ENCODE results near the gene SACS. TPM values are rescaled to one million over a fixed set of nuclear protein-coding genes. Genes with fewer than 3 reads are reported as not detected.
A peak's percentile ranks its signal among the peaks of the same experiment; 100 is the strongest.

Gene SACS
- polyA plus RNA-seq = 4.2 TPM

GRCh38 chr13:23433171-23434153 lies at the start of gene SACS:
Gene SACS, minus strand, starts transcription at chr13:23433702. Its CDS starts 22,463 bp downstream, at chr13:23411239.
- peak within 1 kb of the TSS in 1 of 4 donors; percentile 39 for H3K4me3 Mint-ChIP-seq
- H3K36me3 Mint-ChIP-seq = no peaks in the 10 kb centered on the region
- peaks cover 41% of the 10 kb centered on the region for H3K27me3 Mint-ChIP-seq
- H3K27ac Mint-ChIP-seq = no peak within 1 kb of the TSS
- no peaks in the 10 kb centered on the region for H3K9me3 Mint-ChIP-seq
- H3K4me1 Mint-ChIP-seq = peaks cover 0 to 2% (median 0%) of the 10 kb centered on the region in 3 donors

- H3K4me1 Mint-ChIP-seq = no peaks in the 10 kb centered on the region
- H3K27me3 Mint-ChIP-seq = peaks cover 5% of the 10 kb centered on the region
- no peak overlapping the region for H3K4me3 Mint-ChIP-seq
- H3K27ac Mint-ChIP-seq = no peak overlapping the region
- peaks cover 7 to 29% (median 17%) of the 10 kb centered on the region in 3 donors for H3K9me3 Mint-ChIP-seq
- H3K36me3 Mint-ChIP-seq = peaks cover 1% of the 10 kb centered on the region
Observed at GRCh38 chr13:23480324-23480723, 46.8 kb upstream of the SACS start.

- Mint-ChIP-seq H3K9me3 (peaks cover 7 to 28% (median 17%) of the 10 kb centered on the region in 3 donors), H3K27me3 (peaks cover 6% of the 10 kb centered on the region), H3K4me3 (peak overlapping the region in 1 of 4 donors; percentile 12), H3K4me1 (no peaks in the 10 kb centered on the region), H3K27ac (peak overlapping the region in 1 of 3 donors; percentile 23), H3K36me3 (peaks cover 1% of the 10 kb centered on the region)
Observed at GRCh38 chr13:23477101-23477500, 43.6 kb upstream of the SACS start.

- peaks cover 6% of the 10 kb centered on the region for H3K27me3 Mint-ChIP-seq
- no peaks in the 10 kb centered on the region for H3K4me1 Mint-ChIP-seq
- no peaks in the 10 kb centered on the region for H3K36me3 Mint-ChIP-seq
- H3K27ac Mint-ChIP-seq = no peak overlapping the region
- H3K4me3 Mint-ChIP-seq = no peak overlapping the region
- no peaks in the 10 kb centered on the region for H3K9me3 Mint-ChIP-seq
Observed at GRCh38 chr13:23473221-23473620, 39.7 kb upstream of the SACS start.

- Mint-ChIP-seq H3K4me3 (no peak overlapping the region), H3K27me3 (peaks cover 4% of the 10 kb centered on the region), H3K27ac (no peak overlapping the region), H3K36me3 (no peaks in the 10 kb centered on the region), H3K4me1 (no peaks in the 10 kb centered on the region), H3K9me3 (no peaks in the 10 kb centered on the region)
Observed at GRCh38 chr13:23472189-23472588, 38.7 kb upstream of the SACS start.

GRCh38 chr13:23470790-23471614 lies 37.5 kb upstream of the SACS start:
- no peak overlapping the region for H3K27ac Mint-ChIP-seq
- H3K27me3 Mint-ChIP-seq = peaks cover 6% of the 10 kb centered on the region
- no peaks in the 10 kb centered on the region for H3K9me3 Mint-ChIP-seq
- peaks cover 0 to 1% (median under 1%) of the 10 kb centered on the region in 3 donors for H3K4me1 Mint-ChIP-seq
- H3K36me3 Mint-ChIP-seq = no peaks in the 10 kb centered on the region
- no peak overlapping the region for H3K4me3 Mint-ChIP-seq

- Mint-ChIP-seq H3K27ac (no peak overlapping the region), H3K36me3 (no peaks in the 10 kb centered on the region), H3K4me3 (no peak overlapping the region), H3K9me3 (no peaks in the 10 kb centered on the region), H3K4me1 (peaks cover 0 to 2% (median 1%) of the 10 kb centered on the region in 3 donors), H3K27me3 (peaks cover 5% of the 10 kb centered on the region)
Observed at GRCh38 chr13:23469951-23470421, 36.5 kb upstream of the SACS start.

- H3K27ac Mint-ChIP-seq = no peak overlapping the region
- no peaks in the 10 kb centered on the region for H3K36me3 Mint-ChIP-seq
- H3K27me3 Mint-ChIP-seq = peaks cover 1% of the 10 kb centered on the region
- H3K9me3 Mint-ChIP-seq = no peaks in the 10 kb centered on the region
- peaks cover 0 to 2% (median 1%) of the 10 kb centered on the region in 3 donors for H3K4me1 Mint-ChIP-seq
- H3K4me3 Mint-ChIP-seq = no peak overlapping the region
Observed at GRCh38 chr13:23468811-23469210, 35.3 kb upstream of the SACS start.

GRCh38 chr13:23467932-23468278 lies 34.4 kb upstream of the SACS start:
- Mint-ChIP-seq H3K4me1 (peaks cover 0 to 3% (median 2%) of the 10 kb centered on the region in 3 donors), H3K9me3 (no peaks in the 10 kb centered on the region), H3K27me3 (peaks cover 1% of the 10 kb centered on the region), H3K4me3 (peak overlapping the region in 1 of 4 donors; percentile 10), H3K36me3 (peaks cover 2% of the 10 kb centered on the region), H3K27ac (no peak overlapping the region)

- Mint-ChIP-seq H3K4me3 (no peak overlapping the region), H3K4me1 (peaks cover 0 to 3% (median 2%) of the 10 kb centered on the region in 3 donors), H3K9me3 (no peaks in the 10 kb centered on the region), H3K36me3 (peaks cover 2% of the 10 kb centered on the region), H3K27ac (no peak overlapping the region), H3K27me3 (peaks cover 1% of the 10 kb centered on the region)
Observed at GRCh38 chr13:23467048-23467931, 33.8 kb upstream of the SACS start.

GRCh38 chr13:23466144-23467002 lies 32.9 kb upstream of the SACS start:
- peaks cover 3% of the 10 kb centered on the region for H3K27me3 Mint-ChIP-seq
- H3K27ac Mint-ChIP-seq = no peak overlapping the region
- peaks cover 0 to 3% (median 2%) of the 10 kb centered on the region in 3 donors for H3K4me1 Mint-ChIP-seq
- no peaks in the 10 kb centered on the region for H3K9me3 Mint-ChIP-seq
- H3K4me3 Mint-ChIP-seq = peak overlapping the region; percentile 28 to 95 (median 88)
- H3K36me3 Mint-ChIP-seq = peaks cover 2% of the 10 kb centered on the region

GRCh38 chr13:23463661-23464060 lies 30.2 kb upstream of the SACS start:
- H3K36me3 Mint-ChIP-seq = peaks cover 2% of the 10 kb centered on the region
- no peak overlapping the region for H3K27ac Mint-ChIP-seq
- no peak overlapping the region for H3K4me3 Mint-ChIP-seq
- H3K27me3 Mint-ChIP-seq = peaks cover 5% of the 10 kb centered on the region
- H3K9me3 Mint-ChIP-seq = no peaks in the 10 kb centered on the region
- H3K4me1 Mint-ChIP-seq = peaks cover 7 to 12% (median 10%) of the 10 kb centered on the region in 3 donors

- Mint-ChIP-seq H3K9me3 (no peaks in the 10 kb centered on the region), H3K36me3 (peaks cover 2% of the 10 kb centered on the region), H3K27ac (no peak overlapping the region), H3K27me3 (peaks cover 5% of the 10 kb centered on the region), H3K4me3 (no peak overlapping the region), H3K4me1 (peaks cover 7 to 12% (median 10%) of the 10 kb centered on the region in 3 donors)
Observed at GRCh38 chr13:23462815-23463559, 29.5 kb upstream of the SACS start.
